ENCODE results near the gene GDPD4.

The GDPD4 gene

DNA sequence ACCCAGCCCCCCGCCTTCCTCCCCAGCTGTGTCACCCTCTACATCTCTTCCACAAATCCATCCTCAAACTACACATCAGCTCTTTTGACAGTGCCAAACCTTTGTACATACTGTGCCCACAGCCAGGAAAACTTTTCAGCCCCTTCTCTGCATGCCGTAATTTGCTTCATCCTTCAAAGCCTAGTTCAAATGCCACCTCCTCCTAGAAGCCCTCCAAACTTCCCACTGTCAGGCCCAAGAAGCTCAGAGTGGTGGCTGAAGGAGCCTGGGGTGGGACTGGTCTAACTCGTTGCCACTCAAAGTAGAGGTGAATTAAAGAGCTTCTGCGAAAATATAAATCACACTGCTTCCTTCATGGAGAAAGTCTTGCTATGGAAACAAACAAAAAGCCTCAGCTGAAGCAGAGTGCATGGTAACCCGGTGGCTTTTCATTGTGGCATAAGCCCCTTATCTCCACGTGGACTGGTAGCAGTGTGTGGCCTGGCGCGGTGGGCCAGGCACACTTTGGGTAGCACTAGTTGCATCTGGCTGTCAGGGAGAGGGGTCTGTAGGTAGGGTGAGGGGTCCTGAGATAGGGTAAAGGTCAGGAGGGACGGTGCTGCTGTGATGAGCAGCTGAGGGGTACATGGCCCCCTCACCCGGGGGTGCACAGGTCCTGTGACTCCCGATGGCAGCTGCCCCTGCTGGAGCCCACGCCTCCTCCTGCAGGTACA, 96.6 kb downstream of the GDPD4 start:
- H3K4me2 ChIP-seq (ENCODE audit: low read depth, low read length, poor library complexity, severe bottlenecking), result no peak overlapping the region
- H2AFZ ChIP-seq (ENCODE audit: low read depth, low read length, severe bottlenecking), result no peak overlapping the region
- no peaks in the 10 kb centered on the region for H3F3A ChIP-seq (ENCODE audit: insufficient read depth)
- no peak overlapping the region for H3K9ac ChIP-seq (ENCODE audit: low read length)
- H4K20me1 ChIP-seq (ENCODE audit: low read depth, low read length), result no peaks in the 10 kb centered on the region
- no peak overlapping the region for H3K4me3 ChIP-seq (ENCODE audit: insufficient read depth, low read length, poor library complexity, severe bottlenecking)
- no peaks in the 10 kb centered on the region for H3K79me2 ChIP-seq (ENCODE audit: insufficient read depth, low read length)
- no peaks in the 10 kb centered on the region for H3K9me2 ChIP-seq (replicated peaks; ENCODE audit: insufficient read depth, low read length)
- no peak overlapping the region for H3K27ac ChIP-seq (ENCODE audit: low read depth, low read length)
- TF ChIP-seq EZH2phosphoT487 (conservative IDR thresholded peaks at IDR 0.05; ENCODE audit: low read length), result no peak
- TF ChIP-seq, protein P1, sequence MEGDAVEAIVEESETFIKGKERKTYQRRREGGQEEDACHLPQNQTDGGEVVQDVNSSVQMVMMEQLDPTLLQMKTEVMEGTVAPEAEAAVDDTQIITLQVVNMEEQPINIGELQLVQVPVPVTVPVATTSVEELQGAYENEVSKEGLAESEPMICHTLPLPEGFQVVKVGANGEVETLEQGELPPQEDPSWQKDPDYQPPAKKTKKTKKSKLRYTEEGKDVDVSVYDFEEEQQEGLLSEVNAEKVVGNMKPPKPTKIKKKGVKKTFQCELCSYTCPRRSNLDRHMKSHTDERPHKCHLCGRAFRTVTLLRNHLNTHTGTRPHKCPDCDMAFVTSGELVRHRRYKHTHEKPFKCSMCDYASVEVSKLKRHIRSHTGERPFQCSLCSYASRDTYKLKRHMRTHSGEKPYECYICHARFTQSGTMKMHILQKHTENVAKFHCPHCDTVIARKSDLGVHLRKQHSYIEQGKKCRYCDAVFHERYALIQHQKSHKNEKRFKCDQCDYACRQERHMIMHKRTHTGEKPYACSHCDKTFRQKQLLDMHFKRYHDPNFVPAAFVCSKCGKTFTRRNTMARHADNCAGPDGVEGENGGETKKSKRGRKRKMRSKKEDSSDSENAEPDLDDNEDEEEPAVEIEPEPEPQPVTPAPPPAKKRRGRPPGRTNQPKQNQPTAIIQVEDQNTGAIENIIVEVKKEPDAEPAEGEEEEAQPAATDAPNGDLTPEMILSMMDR (IDR thresholded peaks at IDR 0.05; ENCODE audit: insufficient read depth, low read length, poor library complexity, severe bottlenecking), result no peak
- no peaks in the 10 kb centered on the region for H3K36me3 ChIP-seq (ENCODE audit: low read length)
- no peaks in the 10 kb centered on the region for H3K9me3 ChIP-seq (ENCODE audit: insufficient read depth, low read length)
- no peaks in the 10 kb centered on the region for H3K27me3 ChIP-seq (ENCODE audit: low read length)

DNA sequence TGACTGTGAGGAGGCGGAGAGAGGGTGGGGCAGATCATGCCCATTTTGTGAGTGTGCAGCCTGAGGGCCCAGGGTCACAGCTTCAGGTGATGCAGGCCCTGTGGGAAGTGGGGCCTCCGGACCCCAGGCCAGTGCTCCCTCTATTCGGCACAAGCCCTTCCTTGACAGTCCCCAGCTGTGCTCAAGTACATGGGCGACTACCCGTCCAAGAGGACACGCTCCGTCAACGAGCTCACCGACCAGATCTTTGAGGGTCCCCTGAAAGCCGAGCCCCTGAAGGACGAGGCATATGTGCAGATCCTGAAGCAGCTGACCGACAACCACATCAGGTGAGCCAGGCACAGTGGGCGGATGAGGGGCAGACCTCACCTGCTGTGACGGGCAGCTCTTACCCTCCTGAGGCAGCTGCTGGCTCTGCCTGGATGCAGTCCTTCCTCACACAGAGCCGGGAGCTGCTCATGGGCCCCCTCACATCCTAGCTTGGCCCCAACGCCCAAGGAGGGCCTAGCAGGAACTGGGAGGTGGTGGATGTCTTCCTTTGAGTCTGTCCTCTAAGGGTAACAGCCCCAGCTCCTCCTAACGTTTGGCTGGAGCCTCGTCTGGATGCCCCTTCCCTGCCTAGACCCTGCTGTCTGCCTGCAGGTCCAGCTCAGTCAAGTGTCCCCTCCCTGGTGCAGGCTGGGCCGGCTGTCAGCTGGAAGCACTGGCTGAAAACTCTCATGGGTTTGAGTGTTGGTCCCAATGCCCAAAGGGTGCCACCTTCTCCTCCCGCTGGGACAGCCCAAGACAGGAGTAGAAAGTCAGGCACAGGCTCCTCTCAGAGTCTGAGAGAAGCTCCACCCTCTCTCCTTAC, 97.4 kb downstream of the GDPD4 start:
- Histone ChIP-seq H3K79me2 (ENCODE audit: insufficient read depth, low read length) (no peaks in the 10 kb centered on the region), H3K9me2 (replicated peaks; ENCODE audit: insufficient read depth, low read length) (no peaks in the 10 kb centered on the region), H3K9ac (ENCODE audit: low read length) (no peak overlapping the region), H3K9me3 (ENCODE audit: insufficient read depth, low read length) (no peaks in the 10 kb centered on the region), H3K4me2 (ENCODE audit: low read depth, low read length, poor library complexity, severe bottlenecking) (no peak overlapping the region), H3K27me3 (ENCODE audit: low read length) (no peaks in the 10 kb centered on the region), H4K20me1 (ENCODE audit: low read depth, low read length) (no peaks in the 10 kb centered on the region), H2AFZ (ENCODE audit: low read depth, low read length, severe bottlenecking) (no peak overlapping the region), H3K27ac (ENCODE audit: low read depth, low read length) (no peak overlapping the region), H3K36me3 (ENCODE audit: low read length) (no peaks in the 10 kb centered on the region), H3K4me3 (ENCODE audit: insufficient read depth, low read length, poor library complexity, severe bottlenecking) (no peak overlapping the region), H3F3A (ENCODE audit: insufficient read depth) (no peaks in the 10 kb centered on the region)
- TF ChIP-seq, protein P1 (IDR thresholded peaks at IDR 0.05; ENCODE audit: insufficient read depth, low read length, poor library complexity, severe bottlenecking), result no peak
- TF ChIP-seq EZH2phosphoT487 (conservative IDR thresholded peaks at IDR 0.05; ENCODE audit: low read length), result no peak

DNA sequence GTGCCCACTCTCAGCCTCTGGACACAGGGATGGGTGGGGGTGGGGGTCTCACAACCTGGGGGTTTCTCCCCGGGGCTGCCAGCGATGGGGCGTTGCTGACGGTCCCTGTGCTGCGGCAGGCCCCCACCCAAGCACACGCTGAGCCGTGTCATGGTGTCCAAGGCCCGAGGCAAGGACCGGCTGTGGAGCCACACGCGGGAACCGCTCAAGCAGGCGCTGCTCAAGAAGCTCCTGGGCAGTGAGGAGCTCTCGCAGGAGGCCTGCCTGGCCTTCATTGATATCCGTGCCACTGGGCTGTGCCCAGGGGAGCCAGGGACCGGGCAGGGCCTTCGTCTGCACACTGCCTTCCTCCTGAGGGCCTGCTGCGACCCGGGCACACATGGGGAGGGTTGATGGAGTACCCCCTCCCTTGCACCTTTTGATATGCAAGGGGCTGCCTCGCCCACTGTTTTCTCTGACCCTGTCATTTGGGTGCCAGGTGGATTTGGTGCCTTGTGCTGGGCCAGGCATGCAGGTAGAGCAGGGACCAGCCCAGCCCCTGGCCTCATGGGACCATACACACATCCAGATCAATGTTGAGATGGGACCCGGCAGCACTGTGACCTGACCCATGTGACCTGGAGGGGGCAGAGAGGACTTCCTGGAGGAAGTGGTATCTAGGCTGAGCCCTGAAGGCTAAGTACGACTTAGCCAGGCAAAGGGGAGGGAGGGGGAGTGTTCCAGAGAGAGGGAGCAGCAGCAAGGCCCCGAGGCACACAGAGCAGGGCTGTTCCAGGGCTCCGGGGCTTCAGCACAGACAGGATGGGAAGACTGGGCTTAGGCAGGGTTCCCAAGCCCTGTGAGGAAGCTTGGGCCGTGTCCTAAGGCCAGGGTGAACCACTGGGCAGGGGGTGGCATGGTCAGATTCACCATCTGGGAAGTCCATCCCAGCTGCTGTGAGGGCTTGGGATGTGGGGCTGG, 98.3 kb downstream of the GDPD4 start:
- no peaks in the 10 kb centered on the region for H3K27me3 ChIP-seq (ENCODE audit: low read length)
- no peak overlapping the region for H3K9ac ChIP-seq (ENCODE audit: low read length)
- no peaks in the 10 kb centered on the region for H3K79me2 ChIP-seq (ENCODE audit: insufficient read depth, low read length)
- no peaks in the 10 kb centered on the region for H4K20me1 ChIP-seq (ENCODE audit: low read depth, low read length)
- no peak overlapping the region for H3K4me2 ChIP-seq (ENCODE audit: low read depth, low read length, poor library complexity, severe bottlenecking)
- H3K9me2 ChIP-seq (replicated peaks; ENCODE audit: insufficient read depth, low read length), result no peaks in the 10 kb centered on the region
- no peaks in the 10 kb centered on the region for H3F3A ChIP-seq (ENCODE audit: insufficient read depth)
- no peak overlapping the region for H3K4me3 ChIP-seq (ENCODE audit: insufficient read depth, low read length, poor library complexity, severe bottlenecking)
- H2AFZ ChIP-seq (ENCODE audit: low read depth, low read length, severe bottlenecking), result no peak overlapping the region
- no peak for TF ChIP-seq EZH2phosphoT487 (conservative IDR thresholded peaks at IDR 0.05; ENCODE audit: low read length)
- TF ChIP-seq, protein P1 (IDR thresholded peaks at IDR 0.05; ENCODE audit: insufficient read depth, low read length, poor library complexity, severe bottlenecking), result no peak
- no peaks in the 10 kb centered on the region for H3K36me3 ChIP-seq (ENCODE audit: low read length)
- H3K9me3 ChIP-seq (ENCODE audit: insufficient read depth, low read length), result no peaks in the 10 kb centered on the region
- H3K27ac ChIP-seq (ENCODE audit: low read depth, low read length), result no peak overlapping the region

All from SU-DHL-6 (cell line).